ENCODE results near the gene PBX2. TPM values are rescaled to one million over a fixed set of nuclear protein-coding genes. Genes with fewer than 3 reads are reported as not detected.

Gene PBX2
- total and polyA plus RNA-seq, 10 of the 15 experiments (the other 5 are each of a cell fraction or from before 2014, with no cell fraction given) = 0.84 to 66.5 (median 20.6) TPM

DNA sequence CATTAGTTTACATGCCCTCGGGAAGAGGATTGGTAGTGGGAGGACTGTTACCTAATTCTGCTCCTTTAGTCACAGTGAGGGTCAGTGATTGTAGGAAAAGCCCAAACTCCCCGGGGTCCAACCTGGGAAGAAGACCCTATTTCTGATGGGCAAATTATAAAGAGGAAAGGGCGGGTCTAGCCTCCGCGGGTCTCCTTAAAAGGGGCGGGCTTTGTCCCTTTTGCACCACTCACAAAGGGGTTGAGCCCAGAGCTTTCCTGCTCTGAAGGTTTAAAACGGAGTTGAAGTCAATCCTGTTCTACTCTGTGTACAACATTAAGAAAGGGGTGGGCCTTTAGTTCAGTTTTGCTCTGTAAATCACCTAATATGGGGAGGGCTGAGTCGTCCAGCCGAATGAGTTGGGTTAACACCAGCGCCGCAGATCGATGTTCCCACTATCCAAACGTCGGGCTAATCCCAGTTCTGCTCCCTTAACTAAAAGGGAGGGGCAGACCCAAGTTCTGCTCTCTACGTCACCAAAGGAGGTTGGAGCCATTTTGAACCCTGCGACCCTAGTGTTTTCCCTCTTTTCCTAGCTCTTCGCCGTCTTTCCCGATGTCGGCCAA, 12.7 kb downstream of the PBX2 start (continued):
- TF ChIP-seq, protein P1, sequence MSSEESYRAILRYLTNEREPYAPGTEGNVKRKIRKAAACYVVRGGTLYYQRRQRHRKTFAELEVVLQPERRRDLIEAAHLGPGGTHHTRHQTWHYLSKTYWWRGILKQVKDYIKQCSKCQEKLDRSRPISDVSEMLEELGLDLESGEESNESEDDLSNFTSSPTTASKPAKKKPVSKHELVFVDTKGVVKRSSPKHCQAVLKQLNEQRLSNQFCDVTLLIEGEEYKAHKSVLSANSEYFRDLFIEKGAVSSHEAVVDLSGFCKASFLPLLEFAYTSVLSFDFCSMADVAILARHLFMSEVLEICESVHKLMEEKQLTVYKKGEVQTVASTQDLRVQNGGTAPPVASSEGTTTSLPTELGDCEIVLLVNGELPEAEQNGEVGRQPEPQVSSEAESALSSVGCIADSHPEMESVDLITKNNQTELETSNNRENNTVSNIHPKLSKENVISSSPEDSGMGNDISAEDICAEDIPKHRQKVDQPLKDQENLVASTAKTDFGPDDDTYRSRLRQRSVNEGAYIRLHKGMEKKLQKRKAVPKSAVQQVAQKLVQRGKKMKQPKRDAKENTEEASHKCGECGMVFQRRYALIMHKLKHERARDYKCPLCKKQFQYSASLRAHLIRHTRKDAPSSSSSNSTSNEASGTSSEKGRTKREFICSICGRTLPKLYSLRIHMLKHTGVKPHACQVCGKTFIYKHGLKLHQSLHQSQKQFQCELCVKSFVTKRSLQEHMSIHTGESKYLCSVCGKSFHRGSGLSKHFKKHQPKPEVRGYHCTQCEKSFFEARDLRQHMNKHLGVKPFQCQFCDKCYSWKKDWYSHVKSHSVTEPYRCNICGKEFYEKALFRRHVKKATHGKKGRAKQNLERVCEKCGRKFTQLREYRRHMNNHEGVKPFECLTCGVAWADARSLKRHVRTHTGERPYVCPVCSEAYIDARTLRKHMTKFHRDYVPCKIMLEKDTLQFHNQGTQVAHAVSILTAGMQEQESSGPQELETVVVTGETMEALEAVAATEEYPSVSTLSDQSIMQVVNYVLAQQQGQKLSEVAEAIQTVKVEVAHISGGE (CRISPR knock-in tag; IDR thresholded peaks at IDR 0.05) = no peak

DNA sequence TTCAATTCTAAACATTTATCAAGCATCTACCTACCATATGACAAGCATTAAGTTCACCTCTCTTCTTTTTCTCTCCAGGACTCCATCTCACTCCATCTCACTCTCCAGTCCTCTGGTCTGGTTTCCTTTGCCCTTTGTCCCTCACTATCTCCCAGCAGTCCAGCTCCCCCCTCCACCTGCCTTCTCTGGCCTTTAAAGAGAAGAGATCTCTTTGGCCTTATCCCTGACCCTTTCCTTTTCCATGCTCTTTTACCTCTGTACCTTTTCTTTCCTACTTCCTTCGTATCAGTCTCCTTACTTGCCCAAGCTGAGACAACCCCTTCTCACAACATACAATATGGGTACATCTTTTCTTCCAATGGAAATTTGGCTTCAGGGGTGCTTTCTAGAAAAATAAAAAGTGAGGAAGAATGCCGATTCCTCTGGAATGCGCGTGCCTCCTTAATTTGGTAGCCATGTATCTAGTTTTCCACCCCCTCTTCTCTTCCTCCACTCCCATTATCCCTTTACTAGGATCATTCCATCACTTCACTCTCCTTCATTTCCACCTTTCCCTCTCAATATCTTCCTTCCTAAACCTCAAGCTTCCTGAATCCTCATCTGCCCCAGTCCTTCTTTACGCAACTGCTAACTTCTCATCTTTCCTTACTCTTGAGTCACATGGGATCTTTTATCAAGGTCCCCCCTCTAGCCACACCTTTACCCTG, 13.4 kb downstream of the PBX2 start:
- no peaks in the 10 kb centered on the region for H3K9me3 ChIP-seq (replicated peaks; ENCODE audit: control insufficient read depth, insufficient read depth, low read length)
- 51% methylated on average over 5 of the region's 5 CpGs for WGBS (ENCODE audit: insufficient coverage, insufficient replicate concordance, low lambda C conversion rate, missing lambda C conversion rate)
- peak overlapping the region; percentile 62 for H3K9ac ChIP-seq (ENCODE audit: control insufficient read depth, insufficient read depth, low read length)
- peak overlapping the region; percentile 78 for H2AFZ ChIP-seq (ENCODE audit: control insufficient read depth, low read depth, low read length)
- FAIRE-seq (no peak), ATAC-seq (no peak), DNase-seq (ENCODE audit: low read depth, low spot score) (no peak)
- ChIA-PET POLR2A (interaction anchor here (0.5 to 5.7 kb wide), 10 partner anchors 13 to 1562 kb away, joined by 3 to 123 read pairs (median 4); partner anchors contain the start of genes ATF6B, FKBPL, GPSM3 and PBX2), RAD21 (ENCODE audit: unreplicated experiment) (interaction anchor here (1.4 to 2.6 kb wide), 4 partner anchors 13 to 48 kb away, joined by 5 to 21 read pairs (median 11); partner anchors contain the start of genes ATF6B, GPSM3 and PBX2), SMC1A (ENCODE audit: uncharacterized antibody, unreplicated experiment) (interaction anchor here (1.0 to 4.2 kb wide), 5 partner anchors 15 to 349 kb away, joined by 3 to 41 read pairs (median 13); partner anchors contain the start of genes ATF6B, FKBPL, GPSM3 and HSPA1B), CTCF (interaction anchor here (0.9 to 1.8 kb wide), 9 partner anchors 9 to 60 kb away, joined by 3 to 6 read pairs (median 4); partner anchors contain the start of gene GPSM3)
- peaks cover 22% of the 10 kb centered on the region for H3K79me2 ChIP-seq (ENCODE audit: control insufficient read depth, insufficient read depth, low read length)
- H3K36me3 ChIP-seq (ENCODE audit: control insufficient read depth in 2 of 2, insufficient read depth in 2 of 2, low read length in 1 of 2) = no peaks in the 10 kb centered on the region; a peak in 1 of 4 replicates
- TF ChIP-seq, protein P2, sequence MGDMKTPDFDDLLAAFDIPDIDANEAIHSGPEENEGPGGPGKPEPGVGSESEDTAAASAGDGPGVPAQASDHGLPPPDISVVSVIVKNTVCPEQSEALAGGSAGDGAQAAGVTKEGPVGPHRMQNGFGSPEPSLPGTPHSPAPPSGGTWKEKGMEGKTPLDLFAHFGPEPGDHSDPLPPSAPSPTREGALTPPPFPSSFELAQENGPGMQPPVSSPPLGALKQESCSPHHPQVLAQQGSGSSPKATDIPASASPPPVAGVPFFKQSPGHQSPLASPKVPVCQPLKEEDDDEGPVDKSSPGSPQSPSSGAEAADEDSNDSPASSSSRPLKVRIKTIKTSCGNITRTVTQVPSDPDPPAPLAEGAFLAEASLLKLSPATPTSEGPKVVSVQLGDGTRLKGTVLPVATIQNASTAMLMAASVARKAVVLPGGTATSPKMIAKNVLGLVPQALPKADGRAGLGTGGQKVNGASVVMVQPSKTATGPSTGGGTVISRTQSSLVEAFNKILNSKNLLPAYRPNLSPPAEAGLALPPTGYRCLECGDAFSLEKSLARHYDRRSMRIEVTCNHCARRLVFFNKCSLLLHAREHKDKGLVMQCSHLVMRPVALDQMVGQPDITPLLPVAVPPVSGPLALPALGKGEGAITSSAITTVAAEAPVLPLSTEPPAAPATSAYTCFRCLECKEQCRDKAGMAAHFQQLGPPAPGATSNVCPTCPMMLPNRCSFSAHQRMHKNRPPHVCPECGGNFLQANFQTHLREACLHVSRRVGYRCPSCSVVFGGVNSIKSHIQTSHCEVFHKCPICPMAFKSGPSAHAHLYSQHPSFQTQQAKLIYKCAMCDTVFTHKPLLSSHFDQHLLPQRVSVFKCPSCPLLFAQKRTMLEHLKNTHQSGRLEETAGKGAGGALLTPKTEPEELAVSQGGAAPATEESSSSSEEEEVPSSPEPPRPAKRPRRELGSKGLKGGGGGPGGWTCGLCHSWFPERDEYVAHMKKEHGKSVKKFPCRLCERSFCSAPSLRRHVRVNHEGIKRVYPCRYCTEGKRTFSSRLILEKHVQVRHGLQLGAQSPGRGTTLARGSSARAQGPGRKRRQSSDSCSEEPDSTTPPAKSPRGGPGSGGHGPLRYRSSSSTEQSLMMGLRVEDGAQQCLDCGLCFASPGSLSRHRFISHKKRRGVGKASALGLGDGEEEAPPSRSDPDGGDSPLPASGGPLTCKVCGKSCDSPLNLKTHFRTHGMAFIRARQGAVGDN (IDR thresholded peaks at IDR 0.05) = no peak
- TF ChIP-seq CHD2 (IDR thresholded peaks at IDR 0.05; ENCODE audit: borderline replicate concordance, low read depth, low read length) = no peak
- 0 out of 2 replicates have a peak, but pooled peaks have one; percentile 28 for TF ChIP-seq ZBED1 (IDR thresholded peaks at IDR 0.05; ENCODE audit: borderline replicate concordance)
- TF ChIP-seq, protein P3, sequence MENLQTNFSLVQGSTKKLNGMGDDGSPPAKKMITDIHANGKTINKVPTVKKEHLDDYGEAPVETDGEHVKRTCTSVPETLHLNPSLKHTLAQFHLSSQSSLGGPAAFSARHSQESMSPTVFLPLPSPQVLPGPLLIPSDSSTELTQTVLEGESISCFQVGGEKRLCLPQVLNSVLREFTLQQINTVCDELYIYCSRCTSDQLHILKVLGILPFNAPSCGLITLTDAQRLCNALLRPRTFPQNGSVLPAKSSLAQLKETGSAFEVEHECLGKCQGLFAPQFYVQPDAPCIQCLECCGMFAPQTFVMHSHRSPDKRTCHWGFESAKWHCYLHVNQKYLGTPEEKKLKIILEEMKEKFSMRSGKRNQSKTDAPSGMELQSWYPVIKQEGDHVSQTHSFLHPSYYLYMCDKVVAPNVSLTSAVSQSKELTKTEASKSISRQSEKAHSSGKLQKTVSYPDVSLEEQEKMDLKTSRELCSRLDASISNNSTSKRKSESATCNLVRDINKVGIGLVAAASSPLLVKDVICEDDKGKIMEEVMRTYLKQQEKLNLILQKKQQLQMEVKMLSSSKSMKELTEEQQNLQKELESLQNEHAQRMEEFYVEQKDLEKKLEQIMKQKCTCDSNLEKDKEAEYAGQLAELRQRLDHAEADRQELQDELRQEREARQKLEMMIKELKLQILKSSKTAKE (IDR thresholded peaks at IDR 0.05; ENCODE audit: low read depth, poor library complexity, severe bottlenecking) = no peak
- peak; percentile 4 for TF ChIP-seq YBX1 (IDR thresholded peaks at IDR 0.05)
- H3K4me3 ChIP-seq = peak overlapping the region; percentile 64
- in situ Hi-C loops (cut with MboI) = no loop called here
- intact Hi-C loops (cut with micrococcal nuclease; ENCODE audit: unreplicated experiment) = loop anchor here (2.0 kb wide), 2 partner anchors 14 to 58 kb away; partner anchors contain the start of gene PBX2
- H3K27me3 ChIP-seq (replicated peaks in 1 of 2; ENCODE audit: control insufficient read depth in 2 of 2, insufficient read depth in 2 of 2, low read length in 1 of 2) = no peaks in the 10 kb centered on the region
- H3K4me1 ChIP-seq (ENCODE audit: control insufficient read depth, insufficient read depth, low read length) = peaks cover 10% of the 10 kb centered on the region
- peak overlapping the region; percentile 79 for H3K27ac ChIP-seq (ENCODE audit: control insufficient read depth, insufficient read depth)
- BruUV-seq (replicated peaks) = no TSS peak
- peak overlapping the region; percentile 65 for H3K4me2 ChIP-seq (ENCODE audit: control insufficient read depth, insufficient read depth)
- H4K20me1 ChIP-seq (ENCODE audit: control insufficient read depth, insufficient read depth) = no peaks in the 10 kb centered on the region
